K562 (cell line): ENCODE data around the gene GBF1. TPM values are rescaled to one million over a fixed set of nuclear protein-coding genes. Genes with fewer than 3 reads are reported as not detected.
A peak's percentile ranks its signal among the peaks of the same experiment; 100 is the strongest.

ENCODE experiments used
- ATAC-seq: fragments of 200-7000 bp; cut with Tn5 transposase; 3 replicates; pipeline ENCODE4 v1.9.1; 2020; ENCODE audit warnings: moderate library complexity
- BruUV-seq: library from RNA; stranded (reverse); fragments of 400-500 nt; replicated peaks from 2 replicates; lab custom pipeline; 2021; lab: Mats Ljungman, UMichigan
- CTCF ChIA-PET: fragments of 300-600 bp; formaldehyde crosslinking; extraction: SDS; loops from one replicate; lab custom pipeline; 2021; ENCODE audit warnings: low intra/inter-chr PET ratio; lab: Yijun Ruan, JAX
- POLR2A ChIA-PET: fragments of 300-600, 350-650 bp; sonication (Branson Sonifier 250); formaldehyde crosslinking; extraction: SDS; loops from one replicate; lab custom pipeline; 2021; ENCODE audit warnings: antibody characterized with exemption, inconsistent platforms; lab: Yijun Ruan, JAX
- DNase-seq, 4 experiments: peaks; one replicate each; pipeline versions ENCODE4 v3.0.0 to v3.0.0-alpha.2; 2011 to 2018; ENCODE audit warnings: low spot score in 3 of 4, mixed read lengths in 3 of 4; ENCODE audit errors: extremely low read depth in 1 of 4
- FAIRE-seq: peaks from 2 replicates; lab custom pipeline; 2011; peaks lifted over from hg19 to GRCh38; lab: Jason Lieb, UNC
- H2AFZ ChIP-seq: 2 replicates; pipeline ENCODE4 v1.6.0; 2011; ENCODE audit warnings: low read depth, low read length, control low read depth, inconsistent platforms
- H3K27ac ChIP-seq: fragments of 200-600 bp; 3 replicates; pipeline ENCODE4 v1.8.0; 2011; ENCODE audit warnings: low read depth, mild to moderate bottlenecking, control low read depth, inconsistent platforms, low read length, moderate library complexity, mixed read lengths; ENCODE audit errors: extremely low read depth
- H3K27me3 ChIP-seq, 2 experiments: fragments of 300-600 bp in 1 of 2; 2 replicates in 1 of 2; 3 replicates in 1 of 2; pipeline versions ENCODE4 v1.6.0 to v1.8.0; 2011; ENCODE audit warnings: inconsistent platforms in 2 of 2, low read length in 2 of 2, mild to moderate bottlenecking in 1 of 2, mixed read lengths in 1 of 2, moderate library complexity in 1 of 2; ENCODE audit not compliant: control insufficient read depth in 2 of 2, insufficient read depth in 2 of 2
- H3K36me3 ChIP-seq: fragments of 300-600 bp; 3 replicates; pipeline ENCODE4 v1.8.0; 2011; ENCODE audit warnings: mild to moderate bottlenecking, low read length, inconsistent platforms; ENCODE audit not compliant: control insufficient read depth, insufficient read depth
- H3K4me1 ChIP-seq, 2 experiments: fragments of 200-600 bp in 1 of 2; replicated peaks in 1 of 2; 2 replicates in 1 of 2; 3 replicates in 1 of 2; pipeline versions ENCODE4 v1.5.1 to v1.8.0; 2011; ENCODE audit warnings: inconsistent platforms in 2 of 2, low read length in 2 of 2, mild to moderate bottlenecking in 1 of 2, mixed read lengths in 1 of 2, moderate library complexity in 1 of 2; ENCODE audit not compliant: control insufficient read depth in 2 of 2, insufficient read depth in 2 of 2
- H3K4me2 ChIP-seq: 2 replicates; pipeline ENCODE4 v1.6.1; 2011; ENCODE audit warnings: low read length, control low read depth, inconsistent platforms, mixed read lengths; ENCODE audit not compliant: insufficient read depth
- H3K4me3 ChIP-seq: fragments of 200-600 bp; sonication (generic), shearing (Covaris generic); 2 replicates; pipeline ENCODE4 v1.5.1; 2016; ENCODE audit warnings: control low read depth, inconsistent platforms
- H3K79me2 ChIP-seq: fragments of 200-600 bp; 3 replicates; pipeline ENCODE4 v1.8.0; 2011; ENCODE audit warnings: low read length, inconsistent platforms; ENCODE audit not compliant: control insufficient read depth, insufficient read depth
- H3K9ac ChIP-seq, 2 experiments: 2 replicates each; pipeline versions ENCODE4 v1.6.0 to v1.6.1; 2011; ENCODE audit warnings: low read depth in 2 of 2, low read length in 2 of 2, control low read depth in 1 of 2, inconsistent platforms in 1 of 2, mild to moderate bottlenecking in 1 of 2, mixed read lengths in 1 of 2; ENCODE audit not compliant: insufficient read depth in 1 of 2
- H3K9me1 ChIP-seq: one replicate; pipeline ENCODE4 v1.6.0; 2011; ENCODE audit warnings: inconsistent platforms, mild to moderate bottlenecking, low read length, moderate library complexity; ENCODE audit not compliant: control insufficient read depth, insufficient read depth
- H3K9me3 ChIP-seq: replicated peaks from 2 replicates; pipeline ENCODE4 v1.5.1; 2011; ENCODE audit warnings: low read depth, low read length, inconsistent platforms; ENCODE audit not compliant: control insufficient read depth, insufficient read depth
- H4K20me1 ChIP-seq: replicated peaks from 2 replicates; pipeline ENCODE4 v1.6.1; 2011; ENCODE audit warnings: low read length, inconsistent platforms, mixed read lengths; ENCODE audit not compliant: control insufficient read depth, insufficient read depth
- HCFC1 ChIP-seq: IDR thresholded peaks from 2 replicates; pipeline ENCODE4 v1.6.1; 2012; ENCODE audit warnings: low read depth, low read length, improper control_type of control experiment
- KDM5B ChIP-seq: fragments of 200-600 bp; sonication (generic); IDR thresholded peaks from 2 replicates; pipeline ENCODE4 v1.6.1; 2012; ENCODE audit warnings: low read depth, mild to moderate bottlenecking, moderate library complexity, low read length, control low read depth, inconsistent platforms; ENCODE audit not compliant: insufficient replicate concordance
- MCM2 ChIP-seq: fragments of 450-650 bp; IDR thresholded peaks from 2 replicates; pipeline ENCODE4 v1.6.1; 2017; ENCODE audit warnings: low read depth, mild to moderate bottlenecking
- RFX1 ChIP-seq: fragments of 450-650 bp; IDR thresholded peaks from 2 replicates; pipeline ENCODE4 v1.6.1; 2016; ENCODE audit warnings: mild to moderate bottlenecking, moderate library complexity
- SMAD3 ChIP-seq: fragments of 450-650 bp; formaldehyde crosslinking; conservative IDR thresholded peaks from 2 replicates; pipeline ENCODE4 v1.4.0; 2020; ENCODE audit warnings: mild to moderate bottlenecking
- ZFP36 ChIP-seq: fragments of 150-350 bp; IDR thresholded peaks from 2 replicates; pipeline ENCODE4 v1.6.1; 2018; ENCODE audit warnings: low read length, low read depth; ENCODE audit not compliant: partially characterized antibody
- ZKSCAN1 ChIP-seq: fragments of 150-350 bp; IDR thresholded peaks from 2 replicates; pipeline ENCODE4 v1.6.1; 2016; ENCODE audit warnings: low read depth, low read length
- ZNF354B ChIP-seq: fragments of 250-450 bp; sonication (Bioruptor Pico); IDR thresholded peaks from 2 replicates; pipeline ENCODE4 v1.4.0; 2020
- WGBS: fragments of 100-300 bp; shearing (Covaris generic); methylation state at CpG from one replicate; pipeline ENCODE4 v1.1.6; 2016; ENCODE audit warnings: low coverage, mixed read lengths; ENCODE audit not compliant: insufficient coverage; ENCODE audit errors: missing lambda C conversion rate; 5-methylcytosine and 5-hydroxymethylcytosine counted together
- in situ Hi-C: fragments of 300-500 bp; cut with MboI; formaldehyde crosslinking; loops from 4 replicates; pipeline ENCODE4 v1.15.0; 2018; ENCODE audit warnings: inconsistent platforms, mixed read lengths
- intact Hi-C: fragments of 100-400 bp; cut with micrococcal nuclease; formaldehyde crosslinking; loops from 2 replicates; pipeline ENCODE4 v1.14.2; 2022
- polyA plus RNA-seq, 8 experiments: library from polyadenylated mRNA; depleted of rRNA in 4 of 8; stranded (reverse) in 5 of 8; unstranded in 3 of 8; fragments of >200 nt; fragmentation: Nextera tagmentation in 2 of 8; fragmentation: Illumina TruSeq in 1 of 8; extraction: Ambion mirVana in 2 of 8; extraction: Trizol in 1 of 8; gene quantifications; 2 replicates each; pipeline versions ENCODE4 v1.2.1 to v1.2.3, GENCODE V29; 2011 to 2014; ENCODE audit warnings: inconsistent platforms in 1 of 8, missing spikeins in 1 of 8
- total RNA-seq, 7 experiments: library from RNA; depleted of rRNA in 6 of 7; stranded (reverse); fragments of >200 nt in 6 of 7; fragmentation: Illumina TruSeq in 2 of 7; extraction: Trizol in 2 of 7; gene quantifications; 2 replicates each; pipeline versions ENCODE4 v1.2.1 to v1.2.3, GENCODE V29; 2011 to 2021; ENCODE audit warnings: low replicate concordance in 1 of 7
- TF ChIP-seq, protein P1 (sequence below): fragments of 250-450 bp; sonication (Bioruptor Pico); IDR thresholded peaks from 2 replicates; pipeline ENCODE4 v1.8.0; 2022; ENCODE audit warnings: inconsistent platforms
- TF ChIP-seq, protein P2 (sequence below): fragments of 450-650 bp; formaldehyde crosslinking; IDR thresholded peaks from 2 replicates; pipeline ENCODE4 v1.4.0; 2020; ENCODE audit warnings: mild to moderate bottlenecking, moderate library complexity

Gene GBF1
- total and polyA plus RNA-seq, 9 of the 15 experiments (the other 6 are each of a cell fraction or from before 2014, with no cell fraction given): 0.69 to 28.0 (median 10.3) TPM

DNA sequence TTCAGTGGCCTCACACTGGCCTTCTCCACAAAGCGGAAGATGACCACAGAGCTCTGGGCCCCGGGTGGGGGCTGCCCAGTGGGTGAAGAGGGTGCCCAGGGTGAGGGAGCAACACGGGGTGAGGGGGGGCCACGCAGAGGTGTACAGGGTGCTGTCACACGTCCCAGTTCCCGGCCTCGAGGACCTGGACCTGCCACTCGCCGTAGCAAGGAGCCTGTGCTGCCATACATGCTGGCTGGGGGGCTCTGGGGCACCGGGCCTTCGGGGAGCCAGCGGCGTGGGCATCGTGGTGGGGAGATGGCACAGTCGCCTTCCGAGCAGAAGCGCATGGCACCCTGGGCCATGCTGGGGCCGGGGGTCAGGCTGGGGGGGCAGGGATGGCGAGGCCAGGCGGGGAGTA lies 171.4 kb downstream of the GBF1 start:
- H3K4me1 ChIP-seq: peaks cover 2 to 41% of the 10 kb centered on the region in 2 experiments; a peak in 3 of 5 replicates
- in situ Hi-C loops: no loop called here
- intact Hi-C loops: no loop called here
- peaks cover 7% of the 10 kb centered on the region for H3K79me2 ChIP-seq
- POLR2A ChIA-PET: interaction anchor here (0.6 kb wide), 1 partner anchor 251 kb away, joined by 4 read pairs; no protein-coding TSS in a partner anchor
- TF ChIP-seq ZKSCAN1: no peak
- TF ChIP-seq, protein P1, sequence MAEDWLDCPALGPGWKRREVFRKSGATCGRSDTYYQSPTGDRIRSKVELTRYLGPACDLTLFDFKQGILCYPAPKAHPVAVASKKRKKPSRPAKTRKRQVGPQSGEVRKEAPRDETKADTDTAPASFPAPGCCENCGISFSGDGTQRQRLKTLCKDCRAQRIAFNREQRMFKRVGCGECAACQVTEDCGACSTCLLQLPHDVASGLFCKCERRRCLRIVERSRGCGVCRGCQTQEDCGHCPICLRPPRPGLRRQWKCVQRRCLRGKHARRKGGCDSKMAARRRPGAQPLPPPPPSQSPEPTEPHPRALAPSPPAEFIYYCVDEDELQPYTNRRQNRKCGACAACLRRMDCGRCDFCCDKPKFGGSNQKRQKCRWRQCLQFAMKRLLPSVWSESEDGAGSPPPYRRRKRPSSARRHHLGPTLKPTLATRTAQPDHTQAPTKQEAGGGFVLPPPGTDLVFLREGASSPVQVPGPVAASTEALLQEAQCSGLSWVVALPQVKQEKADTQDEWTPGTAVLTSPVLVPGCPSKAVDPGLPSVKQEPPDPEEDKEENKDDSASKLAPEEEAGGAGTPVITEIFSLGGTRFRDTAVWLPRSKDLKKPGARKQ (CRISPR knock-in tag): no peak
- no peak for TF ChIP-seq RFX1
- TF ChIP-seq MCM2: no peak
- TF ChIP-seq ZFP36: no peak
- no peak for TF ChIP-seq KDM5B
- TF ChIP-seq, protein P2, sequence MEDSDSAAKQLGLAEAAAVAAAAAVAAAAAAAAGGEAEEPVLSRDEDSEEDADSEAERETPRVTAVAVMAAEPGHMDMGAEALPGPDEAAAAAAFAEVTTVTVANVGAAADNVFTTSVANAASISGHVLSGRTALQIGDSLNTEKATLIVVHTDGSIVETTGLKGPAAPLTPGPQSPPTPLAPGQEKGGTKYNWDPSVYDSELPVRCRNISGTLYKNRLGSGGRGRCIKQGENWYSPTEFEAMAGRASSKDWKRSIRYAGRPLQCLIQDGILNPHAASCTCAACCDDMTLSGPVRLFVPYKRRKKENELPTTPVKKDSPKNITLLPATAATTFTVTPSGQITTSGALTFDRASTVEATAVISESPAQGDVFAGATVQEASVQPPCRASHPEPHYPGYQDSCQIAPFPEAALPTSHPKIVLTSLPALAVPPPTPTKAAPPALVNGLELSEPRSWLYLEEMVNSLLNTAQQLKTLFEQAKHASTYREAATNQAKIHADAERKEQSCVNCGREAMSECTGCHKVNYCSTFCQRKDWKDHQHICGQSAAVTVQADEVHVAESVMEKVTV (CRISPR knock-in tag): no peak
- no peak for TF ChIP-seq HCFC1
- TF ChIP-seq SMAD3 (CRISPR knock-in tag): no peak
- no peak for TF ChIP-seq ZNF354B (CRISPR knock-in tag)
- no TSS peak for BruUV-seq
- ATAC-seq (no peak), DNase-seq (no peak), FAIRE-seq (no peak)
- CTCF ChIA-PET: no interaction called here
- WGBS: 63% methylated on average over 11 of the region's 20 CpGs
- no peak overlapping the region for H3K4me3 ChIP-seq
- no peaks in the 10 kb centered on the region for H4K20me1 ChIP-seq
- H3K9me3 ChIP-seq: no peaks in the 10 kb centered on the region
- H3K9ac ChIP-seq: peak overlapping the region in 1 of 2 experiments; percentile 52; a peak in 1 of 4 replicates
- no peaks in the 10 kb centered on the region for H3K36me3 ChIP-seq
- no peak overlapping the region for H3K27ac ChIP-seq
- H3K9me1 ChIP-seq: no peaks in the 10 kb centered on the region
- no peak overlapping the region for H2AFZ ChIP-seq
- peaks cover 0 to 12% of the 10 kb centered on the region in 2 experiments; a peak in 2 of 5 replicates for H3K27me3 ChIP-seq
- no peak overlapping the region for H3K4me2 ChIP-seq
